Adrenal gland (tissue), 12 donors: ENCODE data around the gene PTPRD. TPM values are rescaled to one million over a fixed set of nuclear protein-coding genes. Genes with fewer than 3 reads are reported as not detected.

Experiments used
- DNase-seq, 7 donors: peaks; one replicate each; pipeline ENCODE4 v3.0.0-alpha.2; 2019 to 2020
- H3K27ac ChIP-seq, 5 donors: fragments of 200-600 bp; sonication (generic) in 4 of 5; 1 replicate in 3 of 5; 2 replicates in 2 of 5; pipeline versions ENCODE4 v1.5.1 to v1.8.0; 2016 to 2020; ENCODE audit warnings: mild to moderate bottlenecking in 1 of 5
- H3K27me3 ChIP-seq: fragments of 200-600 bp; 2 replicates; pipeline ENCODE4 v1.8.0; 2021
- H3K36me3 ChIP-seq, 2 donors: fragments of 200-600 bp; replicated peaks in 1 of 2; 1 replicate in 1 of 2; 2 replicates in 1 of 2; pipeline versions ENCODE4 v1.5.1 to v1.8.0; 2018 to 2022
- H3K4me1 ChIP-seq, 2 donors: fragments of 200-600 bp; replicated peaks in 1 of 2; 1 replicate in 1 of 2; 2 replicates in 1 of 2; pipeline versions ENCODE4 v1.5.1 to v1.8.0; 2018 to 2021
- H3K4me3 ChIP-seq, 4 donors: fragments of 200-600 bp; sonication (generic) in 3 of 4; one replicate each; pipeline ENCODE4 v1.5.1; 2016 to 2018
- H3K9me3 ChIP-seq, 3 donors: fragments of 200-600 bp; sonication (generic) in 1 of 3; replicated peaks in 1 of 3; 1 replicate in 2 of 3; 2 replicates in 1 of 3; pipeline versions ENCODE4 v1.5.1 to v1.8.0; 2016 to 2021
- POLR2A ChIP-seq, 2 donors: fragments of 450-650 bp; IDR thresholded peaks; one replicate each; pipeline ENCODE4 v1.6.1; 2017; ENCODE audit warnings: antibody characterized with exemption in 2 of 2, mild to moderate bottlenecking in 2 of 2, moderate library complexity in 1 of 2
- WGBS, 4 donors: extraction: QIAGEN DNeasy Blood & Tissue Kit in 2 of 4; methylation state at CpG; one replicate each; pipeline versions ENCODE4 v1.1.5 to v1.1.7; 2013 to 2017; 5-methylcytosine and 5-hydroxymethylcytosine counted together
- intact Hi-C, 2 donors: fragments of 100-400 bp; cut with DNase I; formaldehyde crosslinking; loops; one replicate each; pipeline versions ENCODE4 v1.14.1 to v1.15.0; 2022 to 2023
- polyA plus RNA-seq, 3 donors: library from polyadenylated mRNA; stranded (reverse); fragments of 200-250 nt in 2 of 3; fragments of 350-450 nt in 1 of 3; fragmentation: Illumina TruSeq in 1 of 3; extraction: RNeasy Lipid Tissue Mini Kit (QIAGEN cat#74804) in 1 of 3; gene quantifications; one replicate each; pipeline ENCODE4 v1.2.3, GENCODE V29; 2013 to 2014
- total RNA-seq, 9 donors: library from RNA; depleted of rRNA in 4 of 9; stranded (reverse); fragments of >200 nt in 4 of 9; fragments of 120-200 nt in 1 of 9; fragmentation: NEBNext Ultra II Directional in 1 of 9; extraction: Animal tissue kit (Norgen Biotek cat#: 25700) in 1 of 9; gene quantifications; one replicate each; pipeline versions ENCODE4 v1.1.0 to v1.2.4, GENCODE V29; 2013 to 2023
- TF ChIP-seq, protein P1 (sequence below), 6 experiments: fragments of 450-650 bp in 4 of 6; fragments of 200-600 bp in 2 of 6; sonication (generic) in 1 of 6; IDR thresholded peaks; 1 replicate in 5 of 6; 2 replicates in 1 of 6; pipeline versions ENCODE4 v1.5.1 to v1.8.0; 2016 to 2021; ENCODE audit warnings: antibody characterized with exemption in 6 of 6, mild to moderate bottlenecking in 2 of 6, moderate library complexity in 1 of 6
- donor health status: healthy with polysubstance abuse.
- donor health status: Bipolar disorder and iron deficiency.
- donor health status: DM: yes; HTN: yes; CAD: no.
- donor health status: DM: no; HTN: no; CAD: no.
- donor health status: DM: no; HTN: no; CAD: no.
- donor health status: DM: yes; HTN: yes; CAD: no.

Gene PTPRD
- total and polyA plus RNA-seq, 12 donors, result 0.61 to 71.2 (median 4.5) TPM

DNA sequence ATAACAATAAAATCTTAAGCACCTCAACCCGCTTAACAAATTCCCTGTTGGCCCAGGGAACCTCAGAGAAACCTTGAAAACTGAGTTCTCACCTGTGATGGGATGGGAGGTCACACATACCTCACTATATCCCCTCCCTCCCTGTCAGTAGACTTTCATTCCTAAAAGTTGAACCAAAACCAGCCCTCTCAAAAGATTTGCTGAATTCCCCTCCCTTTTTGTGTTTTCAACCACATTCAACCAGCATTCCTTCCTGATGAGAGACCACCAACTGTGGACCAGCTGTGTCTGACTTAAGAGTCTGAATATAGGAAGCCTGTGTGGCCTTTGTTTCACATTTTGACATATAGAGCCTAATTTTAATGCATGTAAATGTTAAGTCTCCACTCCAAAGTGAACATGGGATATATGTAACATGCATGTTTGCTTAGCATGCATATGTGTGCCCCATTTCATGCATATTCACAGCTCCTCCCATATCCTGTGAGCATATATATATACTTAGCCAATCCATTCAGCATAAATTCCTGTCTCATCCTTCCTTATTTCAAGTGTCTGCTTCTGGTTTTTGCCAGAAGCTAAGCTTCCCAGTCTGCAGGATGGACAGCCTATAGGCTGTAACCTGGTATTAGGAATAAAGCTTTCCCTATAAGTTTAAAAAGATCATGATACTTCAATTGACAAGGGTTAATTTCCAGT lies 604.6 kb downstream of the PTPRD start:
- Histone ChIP-seq H3K9me3 (no peaks in the 10 kb centered on the region), H3K27me3 (no peaks in the 10 kb centered on the region), H3K4me1 (no peaks in the 10 kb centered on the region), H3K27ac (no peak overlapping the region), H3K36me3 (no peaks in the 10 kb centered on the region), H3K4me3 (no peak overlapping the region)
- no peak for DNase-seq
- 40 to 77% (median 70%) methylated on average over 1 of the region's 1 CpG for WGBS, 4 donors
- TF ChIP-seq, protein P1, sequence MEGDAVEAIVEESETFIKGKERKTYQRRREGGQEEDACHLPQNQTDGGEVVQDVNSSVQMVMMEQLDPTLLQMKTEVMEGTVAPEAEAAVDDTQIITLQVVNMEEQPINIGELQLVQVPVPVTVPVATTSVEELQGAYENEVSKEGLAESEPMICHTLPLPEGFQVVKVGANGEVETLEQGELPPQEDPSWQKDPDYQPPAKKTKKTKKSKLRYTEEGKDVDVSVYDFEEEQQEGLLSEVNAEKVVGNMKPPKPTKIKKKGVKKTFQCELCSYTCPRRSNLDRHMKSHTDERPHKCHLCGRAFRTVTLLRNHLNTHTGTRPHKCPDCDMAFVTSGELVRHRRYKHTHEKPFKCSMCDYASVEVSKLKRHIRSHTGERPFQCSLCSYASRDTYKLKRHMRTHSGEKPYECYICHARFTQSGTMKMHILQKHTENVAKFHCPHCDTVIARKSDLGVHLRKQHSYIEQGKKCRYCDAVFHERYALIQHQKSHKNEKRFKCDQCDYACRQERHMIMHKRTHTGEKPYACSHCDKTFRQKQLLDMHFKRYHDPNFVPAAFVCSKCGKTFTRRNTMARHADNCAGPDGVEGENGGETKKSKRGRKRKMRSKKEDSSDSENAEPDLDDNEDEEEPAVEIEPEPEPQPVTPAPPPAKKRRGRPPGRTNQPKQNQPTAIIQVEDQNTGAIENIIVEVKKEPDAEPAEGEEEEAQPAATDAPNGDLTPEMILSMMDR (IDR thresholded peaks at IDR 0.05), result no peak
- no peak for TF ChIP-seq POLR2A (IDR thresholded peaks at IDR 0.05)
- intact Hi-C loops, result no loop called here

DNA sequence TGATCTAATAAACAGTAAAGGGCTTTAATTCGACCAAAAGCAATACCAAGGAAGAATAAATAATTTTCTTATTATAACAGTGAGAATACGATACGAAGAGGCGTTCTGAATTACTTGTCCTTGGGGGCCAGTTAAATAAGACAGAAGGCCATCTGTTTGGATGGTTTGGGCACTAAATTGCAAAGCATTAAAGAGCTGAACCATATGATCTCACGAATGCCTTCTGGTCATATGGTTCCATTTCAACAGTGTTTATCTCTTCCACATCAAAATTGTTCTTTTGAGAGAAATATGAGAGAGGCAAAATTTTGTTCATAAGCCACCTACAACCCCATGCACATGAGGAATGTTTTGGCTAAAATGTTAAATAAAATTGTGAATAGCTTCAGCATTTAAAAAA lies 605.4 kb downstream of the PTPRD start:
- Histone ChIP-seq H3K4me1 (no peaks in the 10 kb centered on the region), H3K27me3 (no peaks in the 10 kb centered on the region), H3K36me3 (no peaks in the 10 kb centered on the region), H3K9me3 (no peaks in the 10 kb centered on the region), H3K27ac (no peak overlapping the region), H3K4me3 (no peak overlapping the region)
- 82 to 86% (median 83%) methylated on average over 5 of the region's 5 CpGs for WGBS, 4 donors
- intact Hi-C loops, result no loop called here
- DNase-seq, result no peak
- TF ChIP-seq POLR2A (IDR thresholded peaks at IDR 0.05), result no peak
- TF ChIP-seq, protein P1 (IDR thresholded peaks at IDR 0.05), result no peak

DNA sequence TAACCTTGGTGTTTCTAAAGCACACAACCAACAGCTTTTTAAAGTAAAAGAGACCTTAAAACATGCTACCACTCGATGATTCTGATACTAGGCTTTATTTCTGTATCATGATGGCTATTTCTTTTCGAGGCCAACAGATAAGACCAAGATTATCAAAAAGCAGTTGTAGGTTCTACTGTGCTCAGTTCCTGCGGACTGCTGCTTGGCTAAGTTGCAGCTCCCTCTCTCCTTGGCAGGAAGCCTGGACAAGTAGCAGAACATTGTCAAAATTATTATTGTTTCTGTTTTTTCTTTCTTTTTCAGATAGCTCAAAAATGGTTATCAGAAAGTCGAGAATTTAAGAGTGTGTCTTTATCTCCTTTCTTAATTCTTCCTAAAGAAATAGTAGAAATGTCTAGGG lies 607.6 kb downstream of the PTPRD start:
- 0 to 10% (median 7%) methylated on average over 4 of the region's 4 CpGs for WGBS, 4 donors
- Histone ChIP-seq H3K27ac (no peak overlapping the region), H3K27me3 (no peaks in the 10 kb centered on the region), H3K36me3 (no peaks in the 10 kb centered on the region), H3K4me3 (no peak overlapping the region), H3K4me1 (no peaks in the 10 kb centered on the region), H3K9me3 (no peaks in the 10 kb centered on the region)
- peak in 4 of 7 donors; percentile 19 to 45 (median 30) for DNase-seq
- intact Hi-C loops, result no loop called here
- TF ChIP-seq, protein P1 (IDR thresholded peaks at IDR 0.05), result no peak
- no peak for TF ChIP-seq POLR2A (IDR thresholded peaks at IDR 0.05)

DNA sequence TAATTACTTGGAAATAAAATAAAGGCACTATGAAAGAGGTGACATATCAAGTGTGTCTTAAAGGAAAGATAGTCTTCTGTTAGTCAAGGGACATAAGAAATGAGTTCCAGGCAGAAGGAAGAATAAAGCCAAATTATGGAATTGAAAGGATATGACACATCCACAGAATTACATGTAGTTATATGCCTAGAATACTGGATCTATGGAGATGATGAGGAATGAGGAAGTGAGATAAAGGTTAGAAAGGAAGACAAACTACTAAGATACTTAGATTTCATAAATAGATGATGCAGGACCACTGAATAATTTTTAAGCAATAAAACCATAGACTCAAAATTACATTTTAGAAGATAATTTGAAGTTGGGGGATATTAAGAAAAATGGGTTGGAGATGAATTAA lies 609.8 kb downstream of the PTPRD start:
- no peak for TF ChIP-seq POLR2A (IDR thresholded peaks at IDR 0.05)
- TF ChIP-seq, protein P1 (IDR thresholded peaks at IDR 0.05), result no peak
- H3K9me3 ChIP-seq, result no peaks in the 10 kb centered on the region
- H3K27me3 ChIP-seq, result no peaks in the 10 kb centered on the region
- H3K4me3 ChIP-seq, result no peak overlapping the region
- H3K4me1 ChIP-seq, result no peaks in the 10 kb centered on the region
- no peak overlapping the region for H3K27ac ChIP-seq
- H3K36me3 ChIP-seq, result no peaks in the 10 kb centered on the region
- DNase-seq, result no peak
- intact Hi-C loops, result no loop called here
